ENCODE measurements around the gene OR10J4.
"Not testable (repeated sequence)": the region's sequence is repeated elsewhere in the genome, so short reads cannot be mapped to it uniquely, and the experiment has no call there.

The OR10J4 gene

DNA sequence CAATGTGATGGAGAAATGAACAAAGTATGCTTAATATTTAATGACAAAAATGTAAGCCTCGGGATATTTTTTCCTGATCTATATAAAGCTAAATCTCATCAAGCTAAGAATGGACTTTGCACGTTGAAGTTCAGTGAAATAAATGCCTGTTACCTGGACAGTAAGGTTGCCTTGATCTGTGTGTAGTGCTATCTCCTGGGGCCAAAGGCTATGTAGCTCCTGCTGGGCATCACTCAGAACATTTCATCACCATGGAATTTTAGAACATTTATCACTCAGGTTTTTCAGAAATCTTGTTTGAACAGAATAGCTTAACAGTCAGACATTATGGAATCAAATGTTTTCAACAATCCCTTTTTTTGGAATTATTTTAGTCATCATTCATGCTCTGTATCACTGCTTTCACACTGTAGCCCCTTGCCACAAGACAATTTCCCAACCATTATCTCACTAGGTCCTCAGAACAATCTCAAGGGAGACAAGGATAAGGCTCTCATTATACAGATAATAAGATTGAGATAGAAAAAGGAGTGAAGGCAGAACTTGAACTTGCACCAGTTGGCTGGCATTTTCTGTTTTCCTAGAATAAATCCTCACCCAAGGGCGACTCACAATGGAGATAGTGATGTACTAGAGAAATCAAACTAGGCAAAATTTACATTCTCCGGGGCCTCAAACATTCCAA lies 11.2 kb downstream of the OR10J4 start:
- in situ Hi-C loops (cut with HindIII; ENCODE audit: low pct_ligation_motif_present, low sequenced_read_pairs): no loop called here
- no peak for DNase-seq
- TF ChIP-seq, protein P1, sequence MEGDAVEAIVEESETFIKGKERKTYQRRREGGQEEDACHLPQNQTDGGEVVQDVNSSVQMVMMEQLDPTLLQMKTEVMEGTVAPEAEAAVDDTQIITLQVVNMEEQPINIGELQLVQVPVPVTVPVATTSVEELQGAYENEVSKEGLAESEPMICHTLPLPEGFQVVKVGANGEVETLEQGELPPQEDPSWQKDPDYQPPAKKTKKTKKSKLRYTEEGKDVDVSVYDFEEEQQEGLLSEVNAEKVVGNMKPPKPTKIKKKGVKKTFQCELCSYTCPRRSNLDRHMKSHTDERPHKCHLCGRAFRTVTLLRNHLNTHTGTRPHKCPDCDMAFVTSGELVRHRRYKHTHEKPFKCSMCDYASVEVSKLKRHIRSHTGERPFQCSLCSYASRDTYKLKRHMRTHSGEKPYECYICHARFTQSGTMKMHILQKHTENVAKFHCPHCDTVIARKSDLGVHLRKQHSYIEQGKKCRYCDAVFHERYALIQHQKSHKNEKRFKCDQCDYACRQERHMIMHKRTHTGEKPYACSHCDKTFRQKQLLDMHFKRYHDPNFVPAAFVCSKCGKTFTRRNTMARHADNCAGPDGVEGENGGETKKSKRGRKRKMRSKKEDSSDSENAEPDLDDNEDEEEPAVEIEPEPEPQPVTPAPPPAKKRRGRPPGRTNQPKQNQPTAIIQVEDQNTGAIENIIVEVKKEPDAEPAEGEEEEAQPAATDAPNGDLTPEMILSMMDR (IDR thresholded peaks at IDR 0.05; ENCODE audit: low read depth, low read length, missing control alignments): no peak
- Histone ChIP-seq H3K4me3 (ENCODE audit: low read depth, low read length) (no peak overlapping the region), H3K27ac (no peak overlapping the region), H3K27me3 (replicated peaks) (no peaks in the 10 kb centered on the region), H3K36me3 (replicated peaks) (no peaks in the 10 kb centered on the region)

DNA sequence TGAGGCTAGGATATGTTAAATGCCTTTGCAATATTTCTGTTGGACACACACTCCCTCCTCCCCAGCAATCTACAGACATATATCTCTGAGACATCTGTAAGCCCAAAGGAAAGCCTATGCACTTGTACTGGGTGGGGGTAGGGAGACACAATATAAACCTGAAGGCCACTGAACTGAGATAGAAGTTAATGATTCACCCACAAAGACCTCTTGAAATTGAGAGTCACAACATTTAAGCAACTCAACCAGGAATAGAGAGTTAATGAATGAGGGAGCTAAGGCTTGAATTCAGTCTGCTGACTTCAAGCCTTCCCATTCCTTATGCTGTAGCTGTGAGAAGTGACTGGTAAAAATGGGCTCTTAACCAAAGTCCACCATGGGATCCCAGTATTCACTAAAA lies 12.5 kb downstream of the OR10J4 start:
- Histone ChIP-seq H3K27me3 (replicated peaks) (no peaks in the 10 kb centered on the region), H3K27ac (no peak overlapping the region), H3K4me3 (ENCODE audit: low read depth, low read length) (no peak overlapping the region), H3K36me3 (replicated peaks) (no peaks in the 10 kb centered on the region)
- TF ChIP-seq, protein P1 (IDR thresholded peaks at IDR 0.05; ENCODE audit: low read depth, low read length, missing control alignments): no peak
- DNase-seq: no peak
- in situ Hi-C loops (cut with HindIII; ENCODE audit: low pct_ligation_motif_present, low sequenced_read_pairs): no loop called here

DNA sequence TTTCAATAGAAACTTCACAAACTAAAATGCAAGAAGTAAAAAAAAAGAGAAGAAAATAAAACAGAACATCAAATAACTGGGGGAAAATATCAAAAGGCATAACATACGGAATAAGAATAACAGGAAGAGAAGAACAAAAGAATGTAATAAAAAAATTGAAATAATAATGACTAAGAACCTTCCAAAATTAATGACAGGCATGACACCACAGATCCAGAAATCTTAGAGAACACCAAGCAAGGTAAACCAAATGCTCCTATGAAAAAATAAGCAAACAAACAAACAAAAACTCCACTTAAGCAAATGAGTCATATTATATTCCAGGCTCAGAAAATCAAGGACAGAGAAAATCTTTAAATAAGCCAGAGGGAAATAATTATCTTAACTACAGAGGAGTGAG lies 16.2 kb downstream of the OR10J4 start:
- H3K27me3 ChIP-seq (replicated peaks): no peaks in the 10 kb centered on the region
- TF ChIP-seq, protein P1 (IDR thresholded peaks at IDR 0.05; ENCODE audit: low read depth, low read length, missing control alignments): no peak
- H3K27ac ChIP-seq: no peak overlapping the region
- no peak for DNase-seq
- in situ Hi-C loops (cut with HindIII; ENCODE audit: low pct_ligation_motif_present, low sequenced_read_pairs): no loop called here
- no peak overlapping the region for H3K4me3 ChIP-seq (ENCODE audit: low read depth, low read length)
- H3K36me3 ChIP-seq (replicated peaks): no peaks in the 10 kb centered on the region

DNA sequence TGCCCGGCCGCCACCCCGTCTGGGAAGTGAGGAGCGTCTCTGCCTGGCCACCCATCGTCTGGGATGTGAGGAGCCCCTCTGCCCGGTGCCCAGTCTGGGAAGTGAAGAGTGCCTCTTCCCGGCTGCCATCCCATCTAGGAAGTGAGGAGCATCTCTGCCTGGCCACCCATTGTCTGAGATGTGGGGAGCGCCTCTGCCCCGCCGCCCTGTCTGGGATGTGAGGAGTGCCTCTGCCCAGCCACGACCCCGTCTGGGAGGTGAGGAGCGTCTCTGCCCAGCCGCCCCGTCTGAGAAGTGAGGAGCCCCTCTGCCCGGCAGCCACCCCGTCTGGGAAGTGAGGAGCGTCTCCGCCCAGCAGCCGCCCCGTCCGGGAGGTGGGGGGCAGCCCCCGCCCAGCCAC lies 17.6 kb downstream of the OR10J4 start:
- H3K27me3 ChIP-seq (replicated peaks); in situ Hi-C loops (cut with HindIII; ENCODE audit: low pct_ligation_motif_present, low sequenced_read_pairs); H3K4me3 ChIP-seq (ENCODE audit: low read depth, low read length); H3K27ac ChIP-seq; H3K36me3 ChIP-seq (replicated peaks); DNase-seq: not testable (repeated sequence)

DNA sequence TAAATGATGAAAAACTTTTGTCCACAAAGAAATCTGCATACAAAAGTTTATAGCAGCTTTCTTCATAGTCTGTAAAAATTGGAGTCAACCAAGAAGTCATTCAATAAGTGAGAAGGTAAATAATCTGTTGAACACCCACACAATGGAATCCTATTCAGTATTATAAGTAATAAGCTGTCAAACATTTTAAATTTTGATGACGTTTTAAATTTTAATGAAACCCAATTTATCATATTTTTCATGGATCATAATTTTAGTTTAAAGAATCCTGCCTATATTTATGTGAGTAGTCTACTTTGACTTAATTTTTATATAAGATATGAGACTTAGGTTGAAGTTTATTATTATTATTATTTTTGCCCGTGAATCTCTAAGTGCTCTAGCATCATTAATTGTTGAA lies 27.5 kb downstream of the OR10J4 start:
- Histone ChIP-seq H3K36me3 (replicated peaks) (no peaks in the 10 kb centered on the region), H3K27ac (no peak overlapping the region), H3K4me3 (ENCODE audit: low read depth, low read length) (no peak overlapping the region), H3K27me3 (replicated peaks) (no peaks in the 10 kb centered on the region)
- in situ Hi-C loops (cut with HindIII; ENCODE audit: low pct_ligation_motif_present, low sequenced_read_pairs): no loop called here
- TF ChIP-seq, protein P1 (IDR thresholded peaks at IDR 0.05; ENCODE audit: low read depth, low read length, missing control alignments): no peak
- no peak for DNase-seq

DNA sequence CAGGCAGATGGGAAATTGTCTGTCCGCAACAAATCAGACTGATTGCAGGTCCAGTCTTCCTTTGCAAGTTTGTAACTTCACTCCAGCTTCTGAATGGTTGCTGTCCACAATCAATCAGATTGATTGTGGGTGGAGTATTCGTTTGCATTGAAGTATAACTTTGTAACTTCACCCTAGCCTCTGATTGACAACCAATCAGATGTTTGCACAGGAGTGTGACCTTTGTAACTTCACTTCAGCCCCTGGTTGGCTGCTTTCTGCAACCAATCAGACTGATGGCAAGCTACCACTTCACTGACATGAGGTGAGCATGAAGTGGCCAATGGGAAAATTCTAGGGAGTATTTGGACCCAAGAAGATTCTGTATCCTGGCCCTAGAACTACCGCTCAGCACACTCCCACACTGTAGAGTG lies 33.2 kb downstream of the OR10J4 start:
- in situ Hi-C loops (cut with HindIII; ENCODE audit: low pct_ligation_motif_present, low sequenced_read_pairs): no loop called here

More for the DNA sequence above, 33.2 kb downstream of the OR10J4 start:
- Histone ChIP-seq H3K27ac (no peak overlapping the region), H3K27me3 (replicated peaks) (no peaks in the 10 kb centered on the region), H3K4me3 (ENCODE audit: low read depth, low read length) (no peak overlapping the region), H3K36me3 (replicated peaks) (no peaks in the 10 kb centered on the region)
- no peak for DNase-seq
- TF ChIP-seq, protein P1 (IDR thresholded peaks at IDR 0.05; ENCODE audit: low read depth, low read length, missing control alignments): no peak

Measured in brain microvascular endothelial cell (primary cell).